Smooth muscle cell (in vitro differentiated cells): ENCODE results near the gene DZIP1. TPM values are rescaled to one million over a fixed set of nuclear protein-coding genes. Genes with fewer than 3 reads are reported as not detected.

Experiments used
- DNase-seq: peaks from one replicate; lab custom pipeline; 2025; ENCODE audit not compliant: unreplicated experiment; lab: John Stamatoyannopoulos, UW
- H2AFZ ChIP-seq: fragments of 200-600 bp; sonication (generic); 2 replicates; pipeline ENCODE4 v1.6.0; 2016; ENCODE audit warnings: antibody characterized with exemption, low read depth, mild to moderate bottlenecking
- H3F3A ChIP-seq: fragments of 200-600 bp; sonication (generic); 2 replicates; pipeline ENCODE4 v1.6.0; 2017; ENCODE audit warnings: antibody characterized with exemption, low read depth
- H3K27ac ChIP-seq: fragments of 200-600 bp; sonication (generic); 2 replicates; pipeline ENCODE4 v1.5.1; 2016; ENCODE audit warnings: low read depth, mild to moderate bottlenecking
- H3K27me3 ChIP-seq: fragments of 200-600 bp; sonication (generic); 2 replicates; pipeline ENCODE4 v1.6.1; 2016; ENCODE audit warnings: low read depth, mild to moderate bottlenecking
- H3K36me3 ChIP-seq: fragments of 200-600 bp; sonication (generic); 2 replicates; pipeline ENCODE4 v1.5.1; 2016; ENCODE audit warnings: low read depth
- H3K4me1 ChIP-seq: fragments of 200-600 bp; sonication (generic); 2 replicates; pipeline ENCODE4 v1.5.1; 2016; ENCODE audit warnings: low read depth
- H3K4me2 ChIP-seq: fragments of 200-600 bp; sonication (generic); 2 replicates; pipeline ENCODE4 v1.6.0; 2016; ENCODE audit warnings: mild to moderate bottlenecking
- H3K4me3 ChIP-seq: fragments of 200-600 bp; sonication (generic); 2 replicates; pipeline ENCODE4 v1.5.1; 2016; ENCODE audit warnings: mild to moderate bottlenecking
- H3K79me2 ChIP-seq: fragments of 200-600 bp; sonication (generic); 2 replicates; pipeline ENCODE4 v1.6.0; 2016; ENCODE audit warnings: low read depth, mild to moderate bottlenecking
- H3K9ac ChIP-seq: fragments of 200-600 bp; sonication (generic); 2 replicates; pipeline ENCODE4 v1.6.0; 2016; ENCODE audit warnings: low read depth
- H3K9me3 ChIP-seq: fragments of 200-600 bp; sonication (generic); replicated peaks from 2 replicates; pipeline ENCODE4 v1.5.1; 2016; ENCODE audit warnings: low read depth
- H4K20me1 ChIP-seq: fragments of 200-600 bp; sonication (generic); 2 replicates; pipeline ENCODE4 v1.6.0; 2016; ENCODE audit warnings: low read depth
- CTCF ChIP-seq: fragments of 200-600 bp; sonication (generic); IDR thresholded peaks from 2 replicates; pipeline ENCODE4 v1.5.1; 2017; ENCODE audit warnings: borderline replicate concordance, mild to moderate bottlenecking, antibody characterized with exemption; ENCODE audit not compliant: insufficient read depth, poor library complexity, severe bottlenecking
- WGBS: methylation state at CpG from one replicate; pipeline ENCODE4 v1.1.7; 2016; ENCODE audit warnings: low lambda C conversion rate; 5-methylcytosine and 5-hydroxymethylcytosine counted together
- polyA plus RNA-seq: library from polyadenylated mRNA; unstranded; fragments of >200 nt; fragmentation: Nextera tagmentation; extraction: Ambion mirVana; gene quantifications from 2 replicates; pipeline ENCODE4 v1.2.1, GENCODE V29; 2016
- total RNA-seq: library from RNA; depleted of rRNA; stranded (reverse); fragments of >200 nt; gene quantifications from 2 replicates; pipeline ENCODE4 v1.2.3, GENCODE V29; 2014

Gene DZIP1
- total and polyA plus RNA-seq, 2 experiments from 2014 or later = 15.2 to 23.6 TPM

DNA sequence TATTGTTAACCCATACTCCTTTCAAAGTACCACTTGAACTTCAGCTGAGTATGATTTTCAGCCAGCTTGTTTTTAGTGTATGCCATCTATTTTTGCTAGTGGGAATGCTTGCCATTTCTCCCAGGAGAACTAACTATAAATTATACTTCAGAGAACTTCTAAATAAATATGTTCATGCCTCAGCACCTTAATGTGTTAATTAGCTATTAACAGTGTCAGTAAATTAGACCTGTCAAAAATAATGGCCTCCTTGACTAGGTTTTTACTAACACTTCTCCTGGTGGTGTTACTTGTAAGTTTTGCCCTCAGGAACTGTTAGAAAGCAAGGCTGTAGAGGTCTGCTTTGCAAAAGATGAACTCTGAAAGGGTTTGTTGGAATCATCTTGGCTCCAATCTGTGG, 87.5 kb downstream of the DZIP1 start:
- peaks cover 4% of the 10 kb centered on the region for H3K4me1 ChIP-seq
- no peak for TF ChIP-seq CTCF
- H3K27me3 ChIP-seq = peaks cover 25% of the 10 kb centered on the region
- no peaks in the 10 kb centered on the region for H3K9me3 ChIP-seq
- no peak overlapping the region for H2AFZ ChIP-seq
- H4K20me1 ChIP-seq = no peaks in the 10 kb centered on the region
- no peak overlapping the region for H3K4me2 ChIP-seq
- no peak overlapping the region for H3K4me3 ChIP-seq
- DNase-seq = no peak
- no peak overlapping the region for H3K27ac ChIP-seq
- no peak overlapping the region for H3K9ac ChIP-seq
- no peaks in the 10 kb centered on the region for H3K79me2 ChIP-seq
- no peaks in the 10 kb centered on the region for H3K36me3 ChIP-seq
- H3F3A ChIP-seq = no peaks in the 10 kb centered on the region

DNA sequence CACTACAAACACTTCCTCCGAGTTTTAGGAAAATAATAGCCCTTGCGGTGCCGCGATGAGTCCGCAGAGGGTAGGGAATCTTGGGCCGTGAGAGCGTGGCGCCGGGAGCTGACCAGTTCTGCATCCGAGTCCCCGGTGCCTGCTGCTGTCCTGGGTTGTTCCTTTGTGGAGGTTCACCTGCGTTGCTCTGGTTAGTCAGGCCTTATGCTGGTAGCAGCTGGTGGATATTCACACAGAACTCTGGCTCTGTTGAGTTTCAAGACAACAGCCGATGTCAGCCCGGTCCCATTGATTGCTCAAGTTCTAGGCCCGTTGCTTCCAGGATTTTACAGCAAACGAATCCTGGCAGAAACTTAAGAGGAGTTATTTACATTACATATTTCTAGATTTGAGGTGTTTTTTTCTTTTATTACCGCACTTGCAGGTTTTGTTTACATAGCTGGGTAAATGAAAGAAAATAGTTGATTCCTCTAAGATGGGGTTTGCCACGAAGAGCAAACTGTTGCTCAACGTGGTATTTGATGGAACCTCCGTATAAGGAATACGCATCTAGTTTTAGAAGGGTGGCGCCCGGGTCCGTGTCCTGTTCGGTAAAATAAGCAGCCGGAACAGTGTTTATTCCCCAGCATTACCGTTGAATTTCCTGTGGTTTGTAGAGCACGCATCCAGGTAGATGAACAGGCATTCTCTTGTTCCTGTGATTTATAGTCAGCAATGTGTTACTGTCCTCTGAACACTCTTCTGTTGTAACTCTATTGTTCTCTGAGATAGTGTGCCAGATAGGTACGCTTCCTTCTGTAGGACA, 90.7 kb downstream of the DZIP1 start:
- H3K27me3 ChIP-seq = peaks cover 46% of the 10 kb centered on the region

DNA sequence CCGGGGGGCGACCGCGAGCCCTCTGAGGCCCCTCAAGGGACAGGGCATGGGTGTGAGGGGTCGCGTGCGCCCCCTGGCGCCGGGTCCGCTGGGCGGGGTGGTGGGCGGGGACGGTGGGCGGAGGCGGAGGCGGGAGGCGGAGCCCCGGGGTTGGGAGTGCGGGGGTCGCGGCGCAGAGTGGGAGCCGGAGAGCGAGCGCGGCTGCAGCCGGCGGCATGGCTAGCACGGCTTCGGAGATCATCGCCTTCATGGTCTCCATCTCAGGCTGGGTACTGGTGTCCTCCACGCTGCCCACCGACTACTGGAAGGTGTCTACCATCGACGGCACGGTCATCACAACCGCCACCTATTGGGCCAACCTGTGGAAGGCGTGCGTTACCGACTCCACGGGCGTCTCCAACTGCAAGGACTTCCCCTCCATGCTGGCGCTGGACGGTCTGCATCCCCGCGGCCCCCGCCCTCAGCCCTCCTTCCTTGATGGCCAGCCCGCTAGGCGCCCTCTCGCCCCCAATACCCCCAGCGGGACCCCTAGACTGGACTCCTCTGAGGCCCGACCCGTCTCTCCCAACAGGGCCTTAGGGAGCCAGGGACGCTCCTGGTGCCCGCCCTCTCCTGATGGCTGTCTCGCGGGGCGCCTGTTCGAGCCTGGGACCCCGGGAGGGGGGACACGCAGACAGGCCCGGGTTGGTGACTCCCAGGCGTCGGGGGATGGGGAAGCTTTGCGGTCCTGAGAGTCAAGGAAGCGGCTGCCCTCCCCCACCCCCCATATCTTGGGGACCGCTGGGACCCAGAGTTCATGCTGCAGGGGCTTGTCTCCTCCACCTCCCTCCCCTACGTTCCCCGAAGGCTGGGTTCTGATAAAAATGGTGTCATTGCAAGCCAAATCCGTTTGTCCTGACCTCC, 91.7 kb downstream of the DZIP1 start, which contains the start of gene CLDN10:
CLDN10 (plus strand) TSS at position 182 of the 903 bp plus-strand sequence; CDS start at position 216, 34 bp downstream.
- Histone ChIP-seq H4K20me1 (no peaks in the 10 kb centered on the region), H3K4me2 (peak within 1 kb of the TSS; percentile 80), H3K79me2 (no peaks in the 10 kb centered on the region), H3K9ac (no peak within 1 kb of the TSS), H3F3A (no peaks in the 10 kb centered on the region), H2AFZ (peak within 1 kb of the TSS; percentile 28), H3K9me3 (no peaks in the 10 kb centered on the region), H3K36me3 (no peaks in the 10 kb centered on the region), H3K4me1 (peaks cover 4% of the 10 kb centered on the region), H3K27ac (no peak within 1 kb of the TSS), H3K4me3 (peak within 1 kb of the TSS; percentile 33), H3K27me3 (peaks cover 46% of the 10 kb centered on the region)
- peak; percentile 31 for TF ChIP-seq CTCF
- WGBS = 2% methylated on average over 47 of the region's 70 CpGs
- DNase-seq = no peak

More for the DNA sequence above, 90.7 kb downstream of the DZIP1 start:
- Histone ChIP-seq H3K4me1 (peaks cover 4% of the 10 kb centered on the region), H3K36me3 (no peaks in the 10 kb centered on the region), H3K79me2 (no peaks in the 10 kb centered on the region), H3K9me3 (no peaks in the 10 kb centered on the region), H3K9ac (no peak overlapping the region), H3K4me3 (peak overlapping the region; percentile 33), H3K27ac (no peak overlapping the region), H2AFZ (peak overlapping the region; percentile 28), H3F3A (no peaks in the 10 kb centered on the region), H4K20me1 (no peaks in the 10 kb centered on the region), H3K4me2 (peak overlapping the region; percentile 80)
- TF ChIP-seq CTCF = no peak
- 29% methylated on average over 29 of the region's 29 CpGs for WGBS
- no peak for DNase-seq
